Mesothelial cell of epicardium (in vitro differentiated cells): ENCODE measurements around the gene FUT8. TPM values are rescaled to one million over a fixed set of nuclear protein-coding genes. Genes with fewer than 3 reads are reported as not detected.
"Not testable (repeated sequence)": the region's sequence is repeated elsewhere in the genome, so short reads cannot be mapped to it uniquely, and the experiment has no call there.

Source experiments
- DNase-seq, 2 experiments: peaks; one replicate each; pipeline ENCODE4 v3.0.0; 2021; ENCODE audit warnings: low spot score in 2 of 2; ENCODE audit not compliant: unreplicated experiment in 2 of 2
- H3K27ac Mint-ChIP-seq: 2 replicates; pipeline ENCODE4 v1.8.0; 2021; ENCODE audit warnings: mixed read lengths
- H3K27me3 Mint-ChIP-seq: 2 replicates; pipeline ENCODE4 v1.8.0; 2021; ENCODE audit warnings: low read depth, mixed read lengths
- H3K36me3 Mint-ChIP-seq: 2 replicates; pipeline ENCODE4 v1.8.0; 2021; ENCODE audit warnings: mixed read lengths
- H3K4me1 Mint-ChIP-seq: 2 replicates; pipeline ENCODE4 v1.8.0; 2021; ENCODE audit warnings: mixed read lengths
- H3K4me3 Mint-ChIP-seq: 2 replicates; pipeline ENCODE4 v1.8.0; 2021; ENCODE audit warnings: mild to moderate bottlenecking, moderate library complexity, mixed read lengths
- H3K9me3 Mint-ChIP-seq: 2 replicates; pipeline ENCODE4 v1.8.0; 2021; ENCODE audit warnings: mixed read lengths
- total RNA-seq: library from RNA; stranded (reverse); gene quantifications from 3 replicates; pipeline ENCODE4 v1.2.1, GENCODE V29; 2021
- TF ChIP-seq, protein P1 (sequence below): fragments of 200-600 bp; sonication (generic); IDR thresholded peaks from one replicate; pipeline ENCODE4 v1.5.0; 2021; ENCODE audit warnings: antibody characterized with exemption; ENCODE audit not compliant: unreplicated experiment

Gene FUT8
- total RNA-seq, 1 donor from 2014 or later: 49.4 TPM

- no peak overlapping the region for H3K4me3 Mint-ChIP-seq
- no peak overlapping the region for H3K27ac Mint-ChIP-seq
- TF ChIP-seq, protein P1, sequence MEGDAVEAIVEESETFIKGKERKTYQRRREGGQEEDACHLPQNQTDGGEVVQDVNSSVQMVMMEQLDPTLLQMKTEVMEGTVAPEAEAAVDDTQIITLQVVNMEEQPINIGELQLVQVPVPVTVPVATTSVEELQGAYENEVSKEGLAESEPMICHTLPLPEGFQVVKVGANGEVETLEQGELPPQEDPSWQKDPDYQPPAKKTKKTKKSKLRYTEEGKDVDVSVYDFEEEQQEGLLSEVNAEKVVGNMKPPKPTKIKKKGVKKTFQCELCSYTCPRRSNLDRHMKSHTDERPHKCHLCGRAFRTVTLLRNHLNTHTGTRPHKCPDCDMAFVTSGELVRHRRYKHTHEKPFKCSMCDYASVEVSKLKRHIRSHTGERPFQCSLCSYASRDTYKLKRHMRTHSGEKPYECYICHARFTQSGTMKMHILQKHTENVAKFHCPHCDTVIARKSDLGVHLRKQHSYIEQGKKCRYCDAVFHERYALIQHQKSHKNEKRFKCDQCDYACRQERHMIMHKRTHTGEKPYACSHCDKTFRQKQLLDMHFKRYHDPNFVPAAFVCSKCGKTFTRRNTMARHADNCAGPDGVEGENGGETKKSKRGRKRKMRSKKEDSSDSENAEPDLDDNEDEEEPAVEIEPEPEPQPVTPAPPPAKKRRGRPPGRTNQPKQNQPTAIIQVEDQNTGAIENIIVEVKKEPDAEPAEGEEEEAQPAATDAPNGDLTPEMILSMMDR: no peak
- no peaks in the 10 kb centered on the region for H3K27me3 Mint-ChIP-seq
- no peaks in the 10 kb centered on the region for H3K4me1 Mint-ChIP-seq
- no peak for DNase-seq
- H3K9me3 Mint-ChIP-seq: no peaks in the 10 kb centered on the region
- no peaks in the 10 kb centered on the region for H3K36me3 Mint-ChIP-seq
Observed at GRCh38 chr14:65622703-65623102, 210.2 kb downstream of the FUT8 start.

DNA sequence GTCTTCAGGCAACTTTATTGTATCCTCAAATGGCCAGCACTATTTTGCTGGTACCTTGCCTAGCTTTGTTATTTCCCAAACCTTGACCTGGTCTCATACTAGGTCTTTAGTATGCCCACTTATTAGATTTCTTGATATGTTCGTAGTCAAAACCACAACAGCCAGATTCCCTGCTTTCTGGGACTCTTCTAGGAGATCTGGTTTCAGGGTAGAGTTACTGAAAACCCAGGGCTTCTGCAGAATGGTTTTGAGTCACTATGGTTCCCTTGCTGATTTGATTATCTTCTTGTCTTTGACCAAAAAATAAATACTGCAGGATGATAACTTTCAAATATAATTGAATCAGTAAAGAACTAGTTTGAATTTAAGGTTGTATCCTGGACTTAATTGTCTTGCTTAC lies 211.2 kb downstream of the FUT8 start:
- no peaks in the 10 kb centered on the region for H3K4me1 Mint-ChIP-seq
- H3K36me3 Mint-ChIP-seq: no peaks in the 10 kb centered on the region
- no peak for DNase-seq
- no peaks in the 10 kb centered on the region for H3K27me3 Mint-ChIP-seq
- H3K4me3 Mint-ChIP-seq: no peak overlapping the region
- TF ChIP-seq, protein P1: no peak
- H3K27ac Mint-ChIP-seq: no peak overlapping the region
- H3K9me3 Mint-ChIP-seq: no peaks in the 10 kb centered on the region

GRCh38 chr14:65627315-65627714 lies 214.8 kb downstream of the FUT8 start:
- H3K9me3 Mint-ChIP-seq: peaks cover 1% of the 10 kb centered on the region
- no peak for DNase-seq
- H3K4me3 Mint-ChIP-seq: no peak overlapping the region
- no peak overlapping the region for H3K27ac Mint-ChIP-seq
- H3K4me1 Mint-ChIP-seq: no peaks in the 10 kb centered on the region
- H3K27me3 Mint-ChIP-seq: no peaks in the 10 kb centered on the region
- TF ChIP-seq, protein P1: no peak
- peaks cover 6% of the 10 kb centered on the region for H3K36me3 Mint-ChIP-seq

DNA sequence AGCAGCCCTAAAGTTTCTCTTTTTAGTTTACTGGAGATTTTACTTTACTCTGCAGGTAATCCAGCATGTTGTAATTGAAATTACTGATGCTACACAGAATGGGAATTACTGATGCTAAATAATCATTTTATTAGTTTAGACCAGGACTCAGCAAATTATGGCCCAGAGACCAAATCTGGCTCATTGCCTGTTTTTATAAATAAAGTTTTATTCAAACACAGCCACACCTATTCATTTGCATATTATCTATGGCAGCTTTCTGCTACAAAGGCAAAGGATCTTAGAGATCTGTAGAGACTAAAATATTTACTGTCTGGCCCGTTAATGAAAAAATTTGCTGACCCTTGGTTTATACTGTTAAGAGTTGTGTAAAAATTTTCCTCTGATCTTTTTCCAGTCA lies 216.1 kb downstream of the FUT8 start:
- Mint-ChIP-seq H3K4me1 (no peaks in the 10 kb centered on the region), H3K9me3 (peaks cover 5% of the 10 kb centered on the region), H3K27ac (no peak overlapping the region), H3K27me3 (no peaks in the 10 kb centered on the region), H3K36me3 (peaks cover 10% of the 10 kb centered on the region), H3K4me3 (no peak overlapping the region)
- DNase-seq: no peak
- TF ChIP-seq, protein P1: no peak

GRCh38 chr14:65631040-65631439 lies 218.5 kb downstream of the FUT8 start:
- TF ChIP-seq, protein P1: no peak
- Mint-ChIP-seq H3K27me3 (no peaks in the 10 kb centered on the region), H3K36me3 (peaks cover 27% of the 10 kb centered on the region), H3K4me3 (no peak overlapping the region), H3K9me3 (peaks cover 21% of the 10 kb centered on the region), H3K4me1 (no peaks in the 10 kb centered on the region), H3K27ac (no peak overlapping the region)
- DNase-seq: no peak

DNA sequence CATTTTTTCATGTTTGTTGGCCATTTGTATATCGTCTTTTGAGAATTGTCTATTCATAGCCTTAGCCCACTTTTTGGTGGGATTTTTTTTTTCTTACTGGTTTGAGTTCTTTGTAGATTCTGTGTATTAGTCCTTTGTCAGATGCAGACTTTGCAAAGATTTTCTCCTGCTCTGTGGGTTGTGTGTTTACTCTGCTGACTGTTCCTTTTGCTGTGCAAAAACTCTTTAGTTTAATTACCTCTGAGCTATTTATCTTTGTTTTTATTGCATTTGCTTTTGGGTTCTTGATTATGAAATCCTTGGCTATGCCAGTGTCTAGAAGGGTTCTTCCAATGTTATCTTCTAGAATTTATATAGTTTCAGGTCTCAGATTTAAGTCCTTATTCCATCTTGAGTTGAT lies 220.0 kb downstream of the FUT8 start:
- no peak overlapping the region for H3K27ac Mint-ChIP-seq
- H3K36me3 Mint-ChIP-seq: peaks cover 29% of the 10 kb centered on the region
- DNase-seq: no peak
- TF ChIP-seq, protein P1: no peak
- no peaks in the 10 kb centered on the region for H3K27me3 Mint-ChIP-seq
- H3K4me1 Mint-ChIP-seq: no peaks in the 10 kb centered on the region
- H3K9me3 Mint-ChIP-seq: peaks cover 26% of the 10 kb centered on the region
- H3K4me3 Mint-ChIP-seq: no peak overlapping the region

- H3K27ac Mint-ChIP-seq, H3K27me3 Mint-ChIP-seq, H3K4me3 Mint-ChIP-seq, DNase-seq, H3K4me1 Mint-ChIP-seq: not testable (repeated sequence)
- Mint-ChIP-seq H3K9me3 (peaks cover 26% of the 10 kb centered on the region), H3K36me3 (peaks cover 29% of the 10 kb centered on the region)
Observed at GRCh38 chr14:65633666-65634065, 221.1 kb downstream of the FUT8 start.
